ENCODE results near the gene TRAPPC5.

Gene TRAPPC5

DNA sequence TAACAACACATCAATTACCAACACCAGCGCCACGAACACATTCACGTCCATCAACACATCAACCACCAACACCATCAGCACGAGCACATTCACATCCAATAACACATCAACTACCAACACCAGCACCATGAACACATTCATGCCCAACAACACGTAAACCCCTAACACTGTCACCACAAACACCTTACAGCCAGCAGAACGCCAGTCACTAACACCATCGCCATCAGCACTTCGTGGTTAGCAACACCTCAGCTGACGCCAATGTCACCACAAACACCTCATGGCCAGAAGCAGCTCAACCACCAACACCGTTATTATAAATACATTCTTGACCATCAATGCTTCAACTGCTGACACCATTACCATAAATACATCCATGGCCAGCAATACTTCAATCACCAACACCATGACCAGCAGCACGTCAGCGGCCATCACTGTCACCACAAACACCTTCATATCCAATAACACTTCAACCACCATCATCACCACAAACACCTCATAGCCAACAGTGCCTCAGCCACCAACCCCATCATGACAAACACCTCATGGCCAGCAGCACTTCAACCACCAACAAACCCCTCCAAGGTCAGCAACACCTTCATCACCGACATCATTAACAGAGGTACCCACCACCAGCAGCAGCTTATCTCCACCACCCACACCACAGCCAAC is 11.9 kb downstream of the TRAPPC5 start:
- Histone ChIP-seq H2AFZ (ENCODE audit: low read depth, low read length) (no peak overlapping the region), H3K27ac (ENCODE audit: low read length) (no peak overlapping the region), H3K79me2 (ENCODE audit: low read length) (no peaks in the 10 kb centered on the region), H3K36me3 (replicated peaks; ENCODE audit: low read depth, low read length) (no peaks in the 10 kb centered on the region), H3K9ac (ENCODE audit: low read length) (no peak overlapping the region), H3K4me2 (ENCODE audit: low read length) (no peak overlapping the region), H3K4me1 (ENCODE audit: low read length) (peaks cover 13% of the 10 kb centered on the region), H3K27me3 (ENCODE audit: low read depth, low read length) (peaks cover 26% of the 10 kb centered on the region), H3K9me3 (ENCODE audit: insufficient read depth, low read length) (no peaks in the 10 kb centered on the region), H3K4me3 (ENCODE audit: low read length) (no peak overlapping the region), H4K20me1 (ENCODE audit: insufficient read depth, low read length) (no peaks in the 10 kb centered on the region)
- TF ChIP-seq, protein P1, sequence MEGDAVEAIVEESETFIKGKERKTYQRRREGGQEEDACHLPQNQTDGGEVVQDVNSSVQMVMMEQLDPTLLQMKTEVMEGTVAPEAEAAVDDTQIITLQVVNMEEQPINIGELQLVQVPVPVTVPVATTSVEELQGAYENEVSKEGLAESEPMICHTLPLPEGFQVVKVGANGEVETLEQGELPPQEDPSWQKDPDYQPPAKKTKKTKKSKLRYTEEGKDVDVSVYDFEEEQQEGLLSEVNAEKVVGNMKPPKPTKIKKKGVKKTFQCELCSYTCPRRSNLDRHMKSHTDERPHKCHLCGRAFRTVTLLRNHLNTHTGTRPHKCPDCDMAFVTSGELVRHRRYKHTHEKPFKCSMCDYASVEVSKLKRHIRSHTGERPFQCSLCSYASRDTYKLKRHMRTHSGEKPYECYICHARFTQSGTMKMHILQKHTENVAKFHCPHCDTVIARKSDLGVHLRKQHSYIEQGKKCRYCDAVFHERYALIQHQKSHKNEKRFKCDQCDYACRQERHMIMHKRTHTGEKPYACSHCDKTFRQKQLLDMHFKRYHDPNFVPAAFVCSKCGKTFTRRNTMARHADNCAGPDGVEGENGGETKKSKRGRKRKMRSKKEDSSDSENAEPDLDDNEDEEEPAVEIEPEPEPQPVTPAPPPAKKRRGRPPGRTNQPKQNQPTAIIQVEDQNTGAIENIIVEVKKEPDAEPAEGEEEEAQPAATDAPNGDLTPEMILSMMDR (IDR thresholded peaks at IDR 0.05; ENCODE audit: low read depth, low read length), result no peak
- TF ChIP-seq EZH2phosphoT487 (IDR thresholded peaks at IDR 0.05; ENCODE audit: low read depth), result no peak

DNA sequence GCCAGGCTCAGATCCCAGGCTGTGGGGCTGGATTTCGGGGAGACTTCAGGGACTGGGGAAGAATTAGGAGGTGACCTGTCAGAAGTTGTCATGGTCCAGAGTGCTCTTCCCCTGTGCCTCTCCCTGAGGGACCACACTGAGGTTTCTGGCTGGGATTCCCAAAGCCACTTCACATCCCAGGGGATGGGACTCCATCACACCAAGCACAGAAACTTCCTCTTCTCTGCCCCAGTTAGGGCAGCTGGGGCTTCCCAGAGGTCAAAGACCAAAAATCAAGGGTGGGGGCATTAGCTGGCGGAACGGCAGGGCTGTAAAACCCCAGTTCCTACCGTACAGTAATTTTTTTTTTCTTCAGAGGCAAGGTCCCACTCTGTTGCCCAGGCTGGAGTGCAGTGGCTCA is 13.9 kb downstream of the TRAPPC5 start:
- Histone ChIP-seq H2AFZ (ENCODE audit: low read depth, low read length) (no peak overlapping the region), H3K27ac (ENCODE audit: low read length) (no peak overlapping the region), H3K9ac (ENCODE audit: low read length) (no peak overlapping the region), H3K4me3 (ENCODE audit: low read length) (no peak overlapping the region), H3K9me3 (ENCODE audit: insufficient read depth, low read length) (no peaks in the 10 kb centered on the region), H3K27me3 (ENCODE audit: low read depth, low read length) (peaks cover 44% of the 10 kb centered on the region), H3K79me2 (ENCODE audit: low read length) (no peaks in the 10 kb centered on the region), H4K20me1 (ENCODE audit: insufficient read depth, low read length) (no peaks in the 10 kb centered on the region), H3K36me3 (replicated peaks; ENCODE audit: low read depth, low read length) (no peaks in the 10 kb centered on the region), H3K4me2 (ENCODE audit: low read length) (peak overlapping the region; percentile 4; the same call in 1 of the 2 replicates), H3K4me1 (ENCODE audit: low read length) (peaks cover 15% of the 10 kb centered on the region)
- TF ChIP-seq, protein P1 (IDR thresholded peaks at IDR 0.05; ENCODE audit: low read depth, low read length), result no peak
- TF ChIP-seq EZH2phosphoT487 (IDR thresholded peaks at IDR 0.05; ENCODE audit: low read depth), result no peak

DNA sequence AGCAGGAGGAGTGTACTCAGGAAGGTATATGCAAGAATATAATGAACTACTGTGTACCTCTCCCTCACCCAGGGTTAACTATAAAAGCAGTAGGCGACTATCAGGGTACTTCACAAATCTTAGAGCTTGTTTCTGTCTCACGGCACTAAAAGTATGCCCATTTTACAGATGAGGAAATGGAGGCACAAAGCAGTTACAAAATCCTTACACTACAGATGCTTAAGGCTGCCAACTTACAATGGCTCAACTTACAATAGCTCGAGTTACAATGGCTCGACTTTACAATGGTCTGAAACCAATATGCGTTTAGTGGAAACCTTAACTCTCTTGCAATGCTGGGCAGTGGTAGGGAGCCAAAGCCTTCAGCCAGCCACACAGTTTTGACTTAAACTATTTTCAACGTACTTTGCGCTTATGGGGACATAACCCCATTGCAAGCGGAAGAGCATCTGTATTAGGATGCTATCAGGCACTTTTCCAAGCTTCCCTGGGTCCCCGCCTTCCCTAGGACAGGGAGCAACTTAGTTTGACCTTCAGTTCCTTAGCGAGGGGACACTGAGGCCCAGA is 17.2 kb downstream of the TRAPPC5 start:
- no peak overlapping the region for H3K27ac ChIP-seq (ENCODE audit: low read length)
- no peak overlapping the region for H2AFZ ChIP-seq (ENCODE audit: low read depth, low read length)
- H3K9me3 ChIP-seq (ENCODE audit: insufficient read depth, low read length), result no peaks in the 10 kb centered on the region
- H3K9ac ChIP-seq (ENCODE audit: low read length), result no peak overlapping the region
- H3K4me2 ChIP-seq (ENCODE audit: low read length), result no peak overlapping the region
- no peaks in the 10 kb centered on the region for H3K36me3 ChIP-seq (replicated peaks; ENCODE audit: low read depth, low read length)
- no peaks in the 10 kb centered on the region for H3K79me2 ChIP-seq (ENCODE audit: low read length)
- H4K20me1 ChIP-seq (ENCODE audit: insufficient read depth, low read length), result no peaks in the 10 kb centered on the region
- peaks cover 37% of the 10 kb centered on the region for H3K4me1 ChIP-seq (ENCODE audit: low read length)
- H3K4me3 ChIP-seq (ENCODE audit: low read length), result no peak overlapping the region
- TF ChIP-seq, protein P1 (IDR thresholded peaks at IDR 0.05; ENCODE audit: low read depth, low read length), result no peak
- no peak for TF ChIP-seq EZH2phosphoT487 (IDR thresholded peaks at IDR 0.05; ENCODE audit: low read depth)
- peaks cover 55% of the 10 kb centered on the region for H3K27me3 ChIP-seq (ENCODE audit: low read depth, low read length)

DNA sequence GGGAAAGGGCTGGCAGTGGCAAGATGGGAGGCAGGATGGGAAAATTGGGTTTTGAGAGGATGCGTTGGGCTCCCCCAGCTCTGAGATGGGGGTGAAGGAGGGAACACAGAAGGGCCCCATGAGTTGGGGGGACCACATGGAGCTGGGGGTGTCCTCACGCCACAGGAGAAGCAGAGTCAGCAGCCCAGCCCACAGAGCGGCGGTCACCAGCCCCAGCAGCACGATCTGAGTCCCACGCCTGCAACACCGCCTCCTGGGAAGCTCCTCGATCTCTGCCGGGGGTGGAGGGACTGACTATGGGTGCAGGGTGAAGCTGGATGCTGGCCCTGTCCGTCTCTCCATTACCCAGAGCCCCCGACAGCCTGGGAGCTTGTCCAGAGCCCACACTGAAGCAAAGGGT is 17.9 kb downstream of the TRAPPC5 start:
- Histone ChIP-seq H3K27ac (ENCODE audit: low read length) (no peak overlapping the region), H3K9me3 (ENCODE audit: insufficient read depth, low read length) (no peaks in the 10 kb centered on the region), H4K20me1 (ENCODE audit: insufficient read depth, low read length) (no peaks in the 10 kb centered on the region), H2AFZ (ENCODE audit: low read depth, low read length) (no peak overlapping the region), H3K36me3 (replicated peaks; ENCODE audit: low read depth, low read length) (no peaks in the 10 kb centered on the region), H3K79me2 (ENCODE audit: low read length) (no peaks in the 10 kb centered on the region), H3K27me3 (ENCODE audit: low read depth, low read length) (peaks cover 56% of the 10 kb centered on the region), H3K4me3 (ENCODE audit: low read length) (no peak overlapping the region), H3K9ac (ENCODE audit: low read length) (no peak overlapping the region), H3K4me1 (ENCODE audit: low read length) (peaks cover 41% of the 10 kb centered on the region), H3K4me2 (ENCODE audit: low read length) (no peak overlapping the region)
- TF ChIP-seq, protein P1 (IDR thresholded peaks at IDR 0.05; ENCODE audit: low read depth, low read length), result no peak
- no peak for TF ChIP-seq EZH2phosphoT487 (IDR thresholded peaks at IDR 0.05; ENCODE audit: low read depth)

All from OCI-LY3 (cell line).